Right lobe of liver (tissue), 6 donors: ENCODE measurements around the gene KRTAP4-1. TPM values are rescaled to one million over a fixed set of nuclear protein-coding genes. Genes with fewer than 3 reads are reported as not detected.
"Not testable (repeated sequence)": the region's sequence is repeated elsewhere in the genome, so short reads cannot be mapped to it uniquely, and the experiment has no call there.

Experiments used
- ATAC-seq, 4 donors: fragments of 200-7000 bp; cut with Tn5 transposase; one replicate each; pipeline ENCODE4 v1.9.1; 2020; ENCODE audit warnings: mild to moderate bottlenecking in 4 of 4, moderate library complexity in 4 of 4
- DNase-seq, 3 donors: peaks; one replicate each; pipeline ENCODE4 v3.0.0-alpha.2; 2020
- H3K27ac ChIP-seq, 3 donors: fragments of 200-600 bp; one replicate each; pipeline ENCODE4 v1.8.0; 2022
- H3K27me3 ChIP-seq, 2 donors: fragments of 200-600 bp; one replicate each; pipeline ENCODE4 v1.8.0; 2022
- H3K36me3 ChIP-seq, 4 donors: fragments of 200-600 bp; sonication (generic) in 1 of 4; one replicate each; pipeline versions ENCODE4 v1.5.1 to v1.8.0; 2017 to 2022; ENCODE audit warnings: control low read depth in 1 of 4
- H3K4me1 ChIP-seq, 4 donors: fragments of 200-600 bp; sonication (generic) in 1 of 4; one replicate each; pipeline versions ENCODE4 v1.5.1 to v1.8.0; 2017 to 2022; ENCODE audit warnings: control low read depth in 1 of 4
- H3K4me3 ChIP-seq, 3 donors: fragments of 200-600 bp; one replicate each; pipeline ENCODE4 v1.8.0; 2022
- H3K9me3 ChIP-seq, 4 donors: fragments of 200-600 bp; sonication (generic) in 1 of 4; one replicate each; pipeline versions ENCODE4 v1.5.1 to v1.8.0; 2017 to 2022; ENCODE audit warnings: control low read depth in 1 of 4
- CTCF ChIP-seq, 4 donors: fragments of 200-600 bp in 3 of 4; fragments of 450-650 bp in 1 of 4; IDR thresholded peaks; one replicate each; pipeline versions ENCODE4 v1.5.1 to v1.8.0; 2016 to 2022; ENCODE audit warnings: antibody characterized with exemption in 4 of 4, mild to moderate bottlenecking in 2 of 4
- POLR2A ChIP-seq: fragments of 450-650 bp; IDR thresholded peaks from one replicate; pipeline ENCODE4 v1.6.1; 2017; ENCODE audit warnings: antibody characterized with exemption, mild to moderate bottlenecking
- WGBS: methylation state at CpG from one replicate; pipeline ENCODE4 v1.1.6; 2018; ENCODE audit warnings: low coverage, low lambda C conversion rate; ENCODE audit not compliant: insufficient coverage; ENCODE audit errors: missing lambda C conversion rate; 5-methylcytosine and 5-hydroxymethylcytosine counted together
- intact Hi-C, 2 donors: fragments of 100-400 bp; cut with DNase I; formaldehyde crosslinking; loops; one replicate each; pipeline versions ENCODE4 v1.11.2 to v1.14.1; 2022
- total RNA-seq, 6 experiments: library from RNA; depleted of rRNA in 2 of 6; stranded (reverse); fragments of >200 nt in 2 of 6; fragmentation: NEBNext Ultra II Directional in 3 of 6; extraction: Animal tissue kit (Norgen Biotek cat#: 25700) in 3 of 6; gene quantifications; one replicate each; pipeline versions ENCODE4 v1.1.0 to v1.2.4, GENCODE V29; 2016 to 2023
- donor health status: DM: no; HTN: yes; CAD: no.
- donor health status: DM: no; HTN: no; CAD: no.
- donor health status: DM: no; HTN: no; CAD: no.
- donor health status: DM: no; HTN: yes; CAD: no.
- donor health status: DM: no; HTN: yes; CAD: no.

Gene KRTAP4-1
- total RNA-seq, 6 experiments from 2014 or later: not detected

- ATAC-seq (no peak), DNase-seq (no peak)
- no peak overlapping the region for H3K4me3 ChIP-seq
- no peaks in the 10 kb centered on the region for H3K4me1 ChIP-seq
- no peaks in the 10 kb centered on the region for H3K9me3 ChIP-seq
- 38% methylated on average over 2 of the region's 2 CpGs for WGBS
- H3K36me3 ChIP-seq: no peaks in the 10 kb centered on the region
- H3K27me3 ChIP-seq: no peaks in the 10 kb centered on the region
- no peak overlapping the region for H3K27ac ChIP-seq
- no peak for TF ChIP-seq CTCF (IDR thresholded peaks at IDR 0.05)
- no peak for TF ChIP-seq POLR2A
- intact Hi-C loops: no loop called here
Measured at GRCh38 chr17:41151525-41151924, 33.2 kb downstream of the KRTAP4-1 start.

DNA sequence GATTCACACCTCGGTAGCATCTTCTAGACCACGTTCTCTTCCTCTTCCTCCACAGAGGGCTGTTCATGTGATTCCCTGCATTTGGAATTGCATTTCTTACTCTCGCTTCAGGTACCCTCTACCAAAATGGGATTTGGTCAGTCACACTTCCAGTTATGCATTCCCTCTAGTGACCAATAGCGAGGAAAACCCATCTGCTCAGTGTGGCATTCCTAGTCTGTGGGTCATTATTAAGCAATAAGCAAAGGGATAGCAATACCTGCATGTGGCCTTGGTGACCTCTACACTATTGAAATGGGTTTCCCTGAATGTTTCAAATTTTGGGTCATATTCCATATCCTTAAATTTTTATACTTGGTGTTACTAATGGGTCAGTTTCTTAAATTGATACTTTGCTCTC is 34.7 kb downstream of the KRTAP4-1 start:
- Histone ChIP-seq H3K9me3 (no peaks in the 10 kb centered on the region), H3K36me3 (no peaks in the 10 kb centered on the region), H3K27ac (no peak overlapping the region), H3K4me1 (no peaks in the 10 kb centered on the region), H3K27me3 (no peaks in the 10 kb centered on the region), H3K4me3 (no peak overlapping the region)
- DNase-seq: no peak
- no peak for ATAC-seq
- WGBS: 67% methylated on average over 4 of the region's 4 CpGs
- intact Hi-C loops: no loop called here
- TF ChIP-seq POLR2A (no peak), CTCF (IDR thresholded peaks at IDR 0.05) (no peak)

DNA sequence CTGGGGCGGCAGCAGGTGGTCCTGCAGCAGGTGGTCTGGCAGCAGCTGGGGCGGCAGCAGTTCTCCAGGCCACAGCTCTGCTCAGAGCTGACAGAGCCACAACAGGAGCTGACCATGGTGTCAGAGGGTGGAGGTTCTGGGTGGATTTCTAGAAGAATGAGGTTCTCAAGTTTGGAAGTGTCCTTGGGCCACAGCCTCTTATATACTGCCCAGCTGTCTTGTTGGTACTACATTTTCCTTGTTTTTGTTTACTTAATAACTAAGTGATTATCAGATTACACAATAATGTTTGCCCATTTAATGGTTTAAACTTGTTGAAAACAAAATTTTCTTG is 35.1 kb downstream of the KRTAP4-1 start, which contains the start of gene KRTAP4-5:
KRTAP4-5 (minus strand) TSS at position 174 of the 334 bp plus-strand sequence; CDS start at position 116, 58 bp downstream.
- H3K36me3 ChIP-seq: no peaks in the 10 kb centered on the region
- intact Hi-C loops: no loop called here
- no peaks in the 10 kb centered on the region for H3K9me3 ChIP-seq
- ATAC-seq (no peak), DNase-seq (no peak)
- WGBS: 13% methylated on average over 1 of the region's 2 CpGs
- no peaks in the 10 kb centered on the region for H3K27me3 ChIP-seq
- no peak within 1 kb of the TSS for H3K27ac ChIP-seq
- no peak within 1 kb of the TSS for H3K4me3 ChIP-seq
- no peak for TF ChIP-seq POLR2A
- TF ChIP-seq CTCF (IDR thresholded peaks at IDR 0.05): no peak
- H3K4me1 ChIP-seq: no peaks in the 10 kb centered on the region

DNA sequence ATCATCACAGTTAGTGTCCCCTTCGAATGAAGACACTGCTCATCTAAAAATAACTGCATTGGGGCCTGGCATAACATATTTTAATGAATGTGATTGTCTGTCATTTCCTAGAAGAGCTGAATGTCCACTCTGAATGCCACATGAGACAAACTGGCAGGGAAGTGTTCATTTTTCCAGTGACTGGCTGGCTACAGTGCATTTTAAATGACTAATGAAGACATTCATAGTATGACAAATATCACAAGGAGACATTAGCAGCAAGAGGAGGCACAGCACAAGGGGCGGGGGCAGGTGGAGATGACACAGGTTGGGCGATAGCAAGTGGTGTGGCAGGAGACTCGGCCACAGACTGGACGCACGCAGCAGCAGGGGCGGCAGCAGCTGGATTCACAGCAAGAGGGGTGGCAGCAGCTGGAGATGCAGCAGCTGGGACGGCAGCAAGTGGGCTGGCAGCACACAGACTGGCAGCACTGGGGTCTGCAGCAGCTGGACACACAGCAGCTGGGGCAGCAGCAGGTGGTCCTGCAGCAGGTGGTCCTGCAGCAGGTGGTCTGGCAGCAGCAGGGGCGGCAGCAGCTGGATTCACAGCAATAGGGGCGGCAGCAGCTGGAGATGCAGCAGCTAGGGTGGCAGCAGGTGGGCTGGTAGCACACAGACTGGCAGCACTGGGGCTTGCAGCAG is 35.6 kb downstream of the KRTAP4-1 start:
- WGBS: 52% methylated on average over 4 of the region's 10 CpGs
- H3K36me3 ChIP-seq, H3K9me3 ChIP-seq, H3K4me1 ChIP-seq, H3K27ac ChIP-seq, ATAC-seq, H3K27me3 ChIP-seq, intact Hi-C loops, H3K4me3 ChIP-seq, DNase-seq: not testable (repeated sequence)

DNA sequence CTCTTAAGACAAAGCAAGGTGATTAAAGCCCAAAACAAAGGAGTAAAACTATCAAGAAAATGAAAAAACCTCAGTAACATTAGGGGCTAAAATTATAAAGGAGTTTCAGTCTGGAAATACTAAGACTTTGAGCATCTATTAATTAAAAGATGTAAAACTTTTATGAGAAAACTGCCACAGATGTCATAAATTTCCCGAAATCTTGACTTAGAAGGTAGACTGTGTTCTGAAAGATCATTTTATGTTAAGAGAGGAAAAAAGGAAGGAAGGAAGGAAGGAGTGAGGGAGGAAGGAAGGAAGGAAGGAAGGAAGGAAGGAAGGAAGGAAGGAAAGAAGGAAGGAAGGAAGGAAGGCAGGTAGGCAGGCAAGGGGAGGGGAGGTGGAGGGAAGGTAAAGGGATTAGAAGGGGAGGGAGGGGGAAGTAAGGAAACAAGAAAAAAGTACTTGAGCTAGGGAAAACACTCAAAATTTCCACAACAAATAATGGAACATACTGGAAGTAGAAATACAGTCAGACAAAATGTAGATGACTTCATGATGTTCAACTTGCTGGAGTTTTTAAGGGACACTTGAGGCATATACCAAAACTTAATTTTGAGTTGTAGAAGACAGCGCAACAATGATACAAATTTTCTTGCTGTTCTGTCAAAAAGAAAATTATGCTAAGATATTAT is 37.0 kb downstream of the KRTAP4-1 start:
- Histone ChIP-seq H3K4me3 (no peak overlapping the region), H3K27me3 (no peaks in the 10 kb centered on the region), H3K27ac (no peak overlapping the region), H3K36me3 (no peaks in the 10 kb centered on the region), H3K9me3 (no peaks in the 10 kb centered on the region), H3K4me1 (no peaks in the 10 kb centered on the region)
- WGBS: 76% methylated on average over 2 of the region's 2 CpGs
- ATAC-seq (no peak), DNase-seq (no peak)
- intact Hi-C loops: no loop called here
- no peak for TF ChIP-seq CTCF (IDR thresholded peaks at IDR 0.05)
- TF ChIP-seq POLR2A: no peak
